Ovary (tissue), 9 donors: ENCODE results near the gene IQGAP1. TPM values are rescaled to one million over a fixed set of nuclear protein-coding genes. Genes with fewer than 3 reads are reported as not detected.
A peak's percentile ranks its signal among the peaks of the same experiment; 100 is the strongest.

Experiments used
- DNase-seq, 5 donors: peaks; one replicate each; pipeline ENCODE4 v3.0.0-alpha.2; 2019 to 2020
- H3K27ac ChIP-seq, 2 donors: fragments of 200-600 bp; one replicate each; pipeline versions ENCODE4 v1.5.1 to v1.8.0; 2019 to 2022
- H3K27me3 ChIP-seq: fragments of 200-600 bp; one replicate; pipeline ENCODE4 v1.8.0; 2022
- H3K36me3 ChIP-seq: fragments of 200-600 bp; sonication (generic); one replicate; pipeline ENCODE4 v1.5.1; 2019
- H3K4me1 ChIP-seq: one replicate; pipeline ENCODE4 v1.8.1; 2013; ENCODE audit warnings: mild to moderate bottlenecking, moderate library complexity; ENCODE audit not compliant: insufficient read depth
- H3K4me3 ChIP-seq: fragments of 200-600 bp; sonication (generic); one replicate; pipeline ENCODE4 v1.5.1; 2017
- H3K9me3 ChIP-seq, 2 donors: fragments of 200-600 bp in 1 of 2; sonication (generic) in 1 of 2; one replicate each; pipeline versions ENCODE4 v1.5.1 to v1.8.1; 2013 to 2019; ENCODE audit warnings: mild to moderate bottlenecking in 1 of 2, moderate library complexity in 1 of 2
- EP300 ChIP-seq: sonication (generic); formaldehyde crosslinking; IDR thresholded peaks from one replicate; pipeline ENCODE4 v1.6.1; 2017; ENCODE audit warnings: antibody characterized with exemption
- POLR2A ChIP-seq: fragments of 450-650 bp; IDR thresholded peaks from one replicate; pipeline ENCODE4 v1.6.1; 2017; ENCODE audit warnings: antibody characterized with exemption, mild to moderate bottlenecking, moderate library complexity
- WGBS, 3 donors: extraction: QIAGEN DNeasy Blood & Tissue Kit in 1 of 3; methylation state at CpG; one replicate each; pipeline versions ENCODE4 v1.1.5 to v1.1.7; 2013 to 2017; 5-methylcytosine and 5-hydroxymethylcytosine counted together
- intact Hi-C, 4 donors: fragments of 100-400 bp; cut with DNase I; formaldehyde crosslinking; loops; one replicate each; pipeline versions ENCODE4 v1.11.0 to v1.15.1; 2022 to 2023
- polyA plus RNA-seq, 2 donors: library from polyadenylated mRNA; stranded (reverse); fragments of 200-250 nt in 1 of 2; fragments of 350-450 nt in 1 of 2; fragmentation: Illumina TruSeq in 1 of 2; extraction: RNeasy Lipid Tissue Mini Kit (QIAGEN cat#74804) in 1 of 2; gene quantifications; one replicate each; pipeline ENCODE4 v1.2.3, GENCODE V29; 2013 to 2014
- total RNA-seq, 7 donors: library from RNA; depleted of rRNA in 2 of 7; stranded (reverse); fragments of >200 nt in 2 of 7; fragmentation: NEBNext Ultra II Directional in 3 of 7; extraction: Animal tissue kit (Norgen Biotek cat#: 25700) in 3 of 7; gene quantifications; one replicate each; pipeline versions ENCODE4 v1.1.0 to v1.2.4, GENCODE V29; 2016 to 2023
- TF ChIP-seq, protein P1 (sequence below), 3 donors: fragments of 450-650 bp in 2 of 3; fragments of 200-600 bp in 1 of 3; IDR thresholded peaks; one replicate each; pipeline versions ENCODE4 v1.5.1 to v1.8.0; 2016 to 2022; ENCODE audit warnings: antibody characterized with exemption in 3 of 3, mild to moderate bottlenecking in 1 of 3
- donor health status: DM: no; HTN: no; CAD: no; lungs with moderate emphysema.
- donor health status: DM: no; HTN: no; CAD: no.
- donor health status: Bipolar disorder and iron deficiency.
- donor health status: DM: yes; HTN: yes; CAD: no.
- donor health status: DM: no; HTN: no; CAD: no.
- donor health status: DM: yes; HTN: yes; CAD: no.

The IQGAP1 gene
- total and polyA plus RNA-seq, 9 donors: 68.1 to 173 (median 108) TPM

DNA sequence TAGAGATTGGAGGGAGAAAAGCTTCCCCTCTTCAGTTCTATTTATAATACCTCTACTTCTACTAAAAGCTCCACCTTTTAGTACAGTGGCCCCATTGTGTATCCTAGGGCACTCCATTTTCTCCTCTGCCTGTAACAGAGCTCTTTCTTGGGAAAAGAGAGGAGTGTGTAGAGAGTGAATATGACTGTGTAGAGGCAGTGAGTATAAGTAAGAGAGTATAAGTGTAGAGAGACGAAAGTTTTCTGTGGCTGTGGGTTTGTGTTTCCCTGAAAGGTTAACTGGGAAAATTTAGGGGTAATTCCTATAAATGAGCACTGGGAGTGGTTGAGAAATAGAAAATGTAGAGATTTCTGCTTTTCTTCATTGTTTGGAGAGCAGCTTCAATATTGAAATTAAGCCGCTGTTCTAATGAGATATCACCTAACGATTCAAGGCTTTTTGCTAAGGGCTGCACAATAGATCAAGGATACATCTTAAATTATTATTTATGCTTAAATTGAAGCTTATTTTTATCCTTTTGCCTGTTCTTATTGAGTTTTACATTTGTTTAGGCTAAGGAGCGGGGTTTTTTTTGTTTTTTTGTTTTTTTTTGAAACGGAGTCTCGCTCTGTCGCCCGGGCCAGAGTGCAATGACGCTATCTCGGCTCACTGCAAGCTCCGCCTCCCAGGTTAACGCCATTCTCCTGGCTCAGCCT lies 6.9 kb downstream of the IQGAP1 start:
- Histone ChIP-seq H3K4me3 (no peak overlapping the region), H3K36me3 (no peaks in the 10 kb centered on the region), H3K9me3 (no peaks in the 10 kb centered on the region), H3K27ac (no peak overlapping the region), H3K4me1 (peaks cover 3% of the 10 kb centered on the region), H3K27me3 (no peaks in the 10 kb centered on the region)
- TF ChIP-seq, protein P1, sequence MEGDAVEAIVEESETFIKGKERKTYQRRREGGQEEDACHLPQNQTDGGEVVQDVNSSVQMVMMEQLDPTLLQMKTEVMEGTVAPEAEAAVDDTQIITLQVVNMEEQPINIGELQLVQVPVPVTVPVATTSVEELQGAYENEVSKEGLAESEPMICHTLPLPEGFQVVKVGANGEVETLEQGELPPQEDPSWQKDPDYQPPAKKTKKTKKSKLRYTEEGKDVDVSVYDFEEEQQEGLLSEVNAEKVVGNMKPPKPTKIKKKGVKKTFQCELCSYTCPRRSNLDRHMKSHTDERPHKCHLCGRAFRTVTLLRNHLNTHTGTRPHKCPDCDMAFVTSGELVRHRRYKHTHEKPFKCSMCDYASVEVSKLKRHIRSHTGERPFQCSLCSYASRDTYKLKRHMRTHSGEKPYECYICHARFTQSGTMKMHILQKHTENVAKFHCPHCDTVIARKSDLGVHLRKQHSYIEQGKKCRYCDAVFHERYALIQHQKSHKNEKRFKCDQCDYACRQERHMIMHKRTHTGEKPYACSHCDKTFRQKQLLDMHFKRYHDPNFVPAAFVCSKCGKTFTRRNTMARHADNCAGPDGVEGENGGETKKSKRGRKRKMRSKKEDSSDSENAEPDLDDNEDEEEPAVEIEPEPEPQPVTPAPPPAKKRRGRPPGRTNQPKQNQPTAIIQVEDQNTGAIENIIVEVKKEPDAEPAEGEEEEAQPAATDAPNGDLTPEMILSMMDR (IDR thresholded peaks at IDR 0.05): no peak
- no peak for TF ChIP-seq EP300
- TF ChIP-seq POLR2A: no peak
- intact Hi-C loops: no loop called here
- 79 to 95% (median 84%) methylated on average over 12 of the region's 12 CpGs for WGBS, 3 donors
- DNase-seq: no peak

DNA sequence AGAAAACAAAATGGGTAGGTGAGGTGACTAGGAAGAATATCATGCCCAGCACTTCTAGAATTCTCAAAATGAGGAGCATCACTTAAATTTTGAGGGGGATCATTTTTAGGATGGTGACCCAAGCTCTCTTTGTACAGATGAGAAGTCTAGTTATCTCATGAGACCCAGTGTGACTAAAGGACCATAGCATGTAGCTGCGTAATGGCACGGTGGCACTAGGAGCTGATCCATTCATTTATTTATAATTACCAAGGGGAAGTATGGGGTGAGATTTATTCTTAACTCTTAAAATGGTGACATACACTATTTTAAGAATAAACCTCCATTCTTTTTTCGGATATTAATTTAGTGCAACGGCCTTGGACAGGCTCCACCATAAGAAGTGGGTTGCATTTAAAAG lies 8.3 kb downstream of the IQGAP1 start:
- intact Hi-C loops: no loop called here
- no peak overlapping the region for H3K4me3 ChIP-seq
- peaks cover 8% of the 10 kb centered on the region for H3K4me1 ChIP-seq
- no peak for DNase-seq
- TF ChIP-seq EP300 (no peak), POLR2A (no peak)
- TF ChIP-seq, protein P1 (IDR thresholded peaks at IDR 0.05): no peak
- no peak overlapping the region for H3K27ac ChIP-seq
- 74 to 82% (median 79%) methylated on average over 4 of the region's 4 CpGs for WGBS, 3 donors
- H3K36me3 ChIP-seq: no peaks in the 10 kb centered on the region
- no peaks in the 10 kb centered on the region for H3K9me3 ChIP-seq
- H3K27me3 ChIP-seq: no peaks in the 10 kb centered on the region

DNA sequence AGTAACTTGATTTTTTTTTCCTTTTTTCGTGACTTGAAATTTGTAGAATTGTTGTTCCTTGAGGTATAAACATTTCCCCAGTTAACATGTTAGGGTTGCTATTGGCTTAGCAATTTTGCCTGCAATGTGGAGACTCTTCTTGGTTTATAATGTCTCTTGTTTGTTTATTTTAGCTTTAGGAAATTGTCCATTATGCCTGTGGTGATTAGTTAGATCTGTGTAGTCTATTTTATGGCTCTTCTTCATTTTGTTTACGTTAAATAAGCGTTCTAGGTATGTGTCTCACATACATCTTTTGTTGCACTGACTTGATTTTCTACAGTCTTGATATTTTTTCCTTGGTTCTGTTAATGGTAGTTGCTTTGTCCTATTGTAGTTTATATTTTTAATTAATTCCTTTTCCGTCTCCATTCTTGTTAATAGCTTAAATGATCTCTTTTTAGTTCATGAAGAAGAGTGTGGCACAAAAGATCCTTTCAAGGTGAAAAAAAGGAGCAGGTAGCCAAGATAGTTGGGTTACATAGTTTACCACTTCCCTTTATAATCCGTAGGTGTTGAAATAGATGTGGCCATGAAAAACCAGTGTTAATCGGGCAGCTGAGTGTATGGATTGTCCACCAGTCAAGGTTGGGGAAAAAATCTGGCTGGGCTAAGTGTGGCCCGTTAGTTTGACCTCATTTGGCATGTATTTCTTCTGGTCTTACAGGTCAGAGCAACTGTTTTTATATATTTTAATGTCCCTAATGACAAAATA lies 12.1 kb downstream of the IQGAP1 start:
- no peaks in the 10 kb centered on the region for H3K27me3 ChIP-seq
- H3K9me3 ChIP-seq: no peaks in the 10 kb centered on the region
- TF ChIP-seq, protein P1 (IDR thresholded peaks at IDR 0.05): no peak
- no peak for TF ChIP-seq POLR2A
- no peak for TF ChIP-seq EP300
- H3K4me1 ChIP-seq: peaks cover 17% of the 10 kb centered on the region
- no peak for DNase-seq
- H3K4me3 ChIP-seq: no peak overlapping the region
- H3K36me3 ChIP-seq: no peaks in the 10 kb centered on the region
- peak overlapping the region; percentile 58 to 73 for H3K27ac ChIP-seq
- intact Hi-C loops: no loop called here
- WGBS, 3 donors: 57 to 67% (median 61%) methylated on average over 7 of the region's 7 CpGs

DNA sequence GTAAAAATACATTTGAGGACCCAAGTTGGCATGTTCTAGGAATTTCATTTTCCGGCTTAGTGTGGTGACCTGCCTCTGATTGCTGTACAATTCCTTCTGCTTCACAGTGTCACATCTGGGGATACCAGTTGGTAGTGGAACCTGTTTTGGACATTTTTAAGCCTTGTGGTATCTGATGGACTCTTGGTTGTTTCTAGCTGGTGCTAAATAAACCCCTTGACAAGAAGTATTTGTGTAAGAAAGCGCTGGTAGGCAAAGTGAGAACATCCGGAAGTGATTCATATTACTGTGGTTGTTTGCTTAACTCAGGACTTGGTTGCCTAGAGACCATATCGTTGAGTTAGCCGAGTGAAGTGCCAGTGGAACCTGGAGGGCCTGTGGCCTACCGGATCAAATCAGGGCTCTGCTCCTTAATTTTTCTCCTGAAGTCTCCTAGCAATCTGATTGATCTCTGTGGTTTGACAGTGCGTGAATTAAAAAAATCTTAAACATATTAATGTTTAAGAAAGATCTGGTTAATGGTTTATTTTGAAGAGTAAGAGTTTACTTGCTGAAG lies 12.8 kb downstream of the IQGAP1 start:
- no peaks in the 10 kb centered on the region for H3K9me3 ChIP-seq
- DNase-seq: peak in 4 of 5 donors; percentile 54 to 78 (median 58)
- 9 to 11% (median 11%) methylated on average over 7 of the region's 7 CpGs for WGBS, 3 donors
- H3K36me3 ChIP-seq: no peaks in the 10 kb centered on the region
- peak overlapping the region; percentile 58 to 73 for H3K27ac ChIP-seq
- intact Hi-C loops: no loop called here
- no peak for TF ChIP-seq POLR2A
- TF ChIP-seq EP300: no peak
- TF ChIP-seq, protein P1 (IDR thresholded peaks at IDR 0.05): no peak
- no peak overlapping the region for H3K4me3 ChIP-seq
- no peaks in the 10 kb centered on the region for H3K27me3 ChIP-seq
- H3K4me1 ChIP-seq: peaks cover 16% of the 10 kb centered on the region
